Measurements from ENCODE around the gene GLRA3. TPM values are rescaled to one million over a fixed set of nuclear protein-coding genes. Genes with fewer than 3 reads are reported as not detected.

The GLRA3 gene
- total RNA-seq, 1 donor from 2014 or later: 0.22 TPM

- Mint-ChIP-seq H3K27ac (no peak overlapping the region), H3K4me1 (no peaks in the 10 kb centered on the region), H3K9me3 (no peaks in the 10 kb centered on the region), H3K4me3 (no peak overlapping the region), H3K36me3 (ENCODE audit: low read depth) (no peaks in the 10 kb centered on the region), H3K27me3 (no peaks in the 10 kb centered on the region)
- ChIA-PET CTCF (no interaction called here), POLR2A (no interaction called here)
- intact Hi-C loops (cut with micrococcal nuclease): no loop called here
- no peak for ATAC-seq (ENCODE audit: low read depth)
- no peak for TF ChIP-seq CTCF (IDR thresholded peaks at IDR 0.05)
- DNase-seq: no peak
Measured at GRCh38 chr4:174658246-174658645, 170.8 kb downstream of the GLRA3 start.

GRCh38 chr4:174657472-174657871 lies 171.6 kb downstream of the GLRA3 start:
- Mint-ChIP-seq H3K4me1 (no peaks in the 10 kb centered on the region), H3K36me3 (ENCODE audit: low read depth) (no peaks in the 10 kb centered on the region), H3K27me3 (no peaks in the 10 kb centered on the region), H3K27ac (no peak overlapping the region), H3K9me3 (no peaks in the 10 kb centered on the region), H3K4me3 (no peak overlapping the region)
- no peak for TF ChIP-seq CTCF (IDR thresholded peaks at IDR 0.05)
- ATAC-seq (ENCODE audit: low read depth): no peak
- CTCF ChIA-PET: no interaction called here
- no peak for DNase-seq
- intact Hi-C loops (cut with micrococcal nuclease): no loop called here
- POLR2A ChIA-PET: no interaction called here

GRCh38 chr4:174654634-174655033 lies 174.4 kb downstream of the GLRA3 start:
- CTCF ChIA-PET: no interaction called here
- POLR2A ChIA-PET: no interaction called here
- DNase-seq (no peak), ATAC-seq (ENCODE audit: low read depth) (no peak)
- intact Hi-C loops (cut with micrococcal nuclease): no loop called here
- Mint-ChIP-seq H3K4me3 (no peak overlapping the region), H3K9me3 (no peaks in the 10 kb centered on the region), H3K27ac (no peak overlapping the region), H3K36me3 (ENCODE audit: low read depth) (no peaks in the 10 kb centered on the region), H3K27me3 (no peaks in the 10 kb centered on the region), H3K4me1 (no peaks in the 10 kb centered on the region)
- no peak for TF ChIP-seq CTCF (IDR thresholded peaks at IDR 0.05)

GRCh38 chr4:174650711-174651355 lies 178.2 kb downstream of the GLRA3 start:
- Mint-ChIP-seq H3K27me3 (no peaks in the 10 kb centered on the region), H3K27ac (no peak overlapping the region), H3K36me3 (ENCODE audit: low read depth) (no peaks in the 10 kb centered on the region), H3K4me1 (no peaks in the 10 kb centered on the region), H3K9me3 (no peaks in the 10 kb centered on the region), H3K4me3 (no peak overlapping the region)
- no peak for TF ChIP-seq CTCF (IDR thresholded peaks at IDR 0.05)
- POLR2A ChIA-PET: no interaction called here
- CTCF ChIA-PET: no interaction called here
- DNase-seq (no peak), ATAC-seq (ENCODE audit: low read depth) (no peak)
- intact Hi-C loops (cut with micrococcal nuclease): no loop called here

- H3K4me3 Mint-ChIP-seq: no peak overlapping the region
Measured at GRCh38 chr4:174648812-174649211, 180.2 kb downstream of the GLRA3 start.

More at GRCh38 chr4:174648812-174649211, 180.2 kb downstream of the GLRA3 start:
- POLR2A ChIA-PET: no interaction called here
- no peak overlapping the region for H3K27ac Mint-ChIP-seq
- ATAC-seq (ENCODE audit: low read depth) (no peak), DNase-seq (no peak)
- CTCF ChIA-PET: no interaction called here
- H3K36me3 Mint-ChIP-seq (ENCODE audit: low read depth): no peaks in the 10 kb centered on the region
- intact Hi-C loops (cut with micrococcal nuclease): no loop called here
- H3K9me3 Mint-ChIP-seq: no peaks in the 10 kb centered on the region
- no peaks in the 10 kb centered on the region for H3K4me1 Mint-ChIP-seq
- H3K27me3 Mint-ChIP-seq: no peaks in the 10 kb centered on the region
- TF ChIP-seq CTCF (IDR thresholded peaks at IDR 0.05): no peak
